GM21529 (cell line): Measurements from ENCODE around the gene USH2A.
"Not testable (repeated sequence)": the region's sequence is repeated elsewhere in the genome, so short reads cannot be mapped to it uniquely, and the experiment has no call there.

Source experiments
- ATAC-seq: cut with Tn5 transposase; IDR thresholded peaks from one replicate; pipeline ENCODE4 v1.9.1; 2021; ENCODE audit not compliant: unreplicated experiment

The USH2A gene

GRCh38 chr1:216205176-216205575, 218.1 kb downstream of the USH2A start:
- no peak for ATAC-seq

GRCh38 chr1:216201946-216202345, 221.3 kb downstream of the USH2A start:
- ATAC-seq: no peak

DNA sequence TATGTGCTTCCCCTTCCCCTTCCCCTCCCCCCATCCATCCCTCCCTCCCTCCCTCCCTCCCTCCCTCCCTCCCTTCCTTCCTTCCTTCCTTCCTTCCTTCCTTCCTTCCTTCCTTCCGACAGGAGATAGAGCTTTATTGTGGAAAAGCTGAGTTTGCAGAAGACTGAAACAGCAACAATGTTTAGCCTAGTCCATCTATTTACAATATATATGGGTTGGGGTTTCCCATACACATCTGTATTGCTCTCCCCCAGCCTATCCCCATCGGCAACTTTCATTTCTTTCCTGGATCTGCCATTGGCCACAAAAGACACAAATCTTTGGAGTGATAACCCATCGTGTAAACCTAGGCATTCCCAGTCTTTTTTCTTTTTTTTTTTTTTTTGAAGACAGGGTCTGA, 222.3 kb downstream of the USH2A start:
- ATAC-seq: no peak

- no peak for ATAC-seq
Measured at GRCh38 chr1:216194721-216195120, 228.5 kb downstream of the USH2A start.

DNA sequence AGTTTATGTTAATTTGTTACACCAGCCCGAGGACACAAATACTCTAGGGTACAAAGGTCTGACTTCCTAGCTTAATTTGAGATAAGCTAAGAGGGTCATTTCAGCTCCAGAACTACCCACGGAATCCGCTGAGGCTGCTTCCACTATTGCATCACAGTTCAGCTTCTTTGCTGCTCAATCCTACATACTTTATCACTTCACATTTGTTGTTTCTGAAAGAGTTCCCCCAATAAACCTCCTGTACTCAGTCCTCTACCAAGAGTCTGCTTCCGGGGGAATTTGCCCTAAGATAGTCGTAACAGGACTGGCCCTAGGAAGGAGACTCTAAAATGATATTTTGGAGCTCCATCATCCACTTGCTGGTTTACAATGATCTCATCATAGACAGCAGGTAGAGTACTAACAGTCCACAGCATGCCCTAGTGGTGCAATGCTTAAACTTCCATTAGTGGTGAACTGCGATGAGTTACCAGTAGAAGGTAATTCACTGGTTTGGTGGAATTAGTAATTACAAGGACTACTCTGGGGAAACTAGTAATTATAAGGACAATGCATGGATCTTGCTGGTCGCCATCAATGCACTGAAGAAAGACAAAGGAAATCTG, 229.3 kb downstream of the USH2A start:
- no peak for ATAC-seq

DNA sequence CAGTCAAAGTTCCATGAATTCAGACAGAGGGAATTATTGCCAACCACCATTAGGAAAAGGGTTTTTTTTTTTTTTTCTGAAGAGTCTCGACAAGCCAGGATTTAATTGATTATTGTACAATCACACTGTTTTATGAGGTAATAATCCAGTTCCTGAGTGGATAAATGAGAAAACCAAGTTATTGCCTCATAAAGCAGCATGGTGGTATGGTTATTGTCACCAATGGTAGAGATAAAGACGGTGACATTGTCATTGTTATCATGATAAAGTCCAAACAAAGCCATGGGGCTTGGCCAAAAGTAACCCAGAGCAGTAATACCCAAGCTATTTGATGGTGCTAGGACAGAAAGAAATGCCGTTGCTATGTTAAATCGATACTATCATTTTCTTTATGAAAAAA, 232.8 kb downstream of the USH2A start:
- ATAC-seq: no peak

DNA sequence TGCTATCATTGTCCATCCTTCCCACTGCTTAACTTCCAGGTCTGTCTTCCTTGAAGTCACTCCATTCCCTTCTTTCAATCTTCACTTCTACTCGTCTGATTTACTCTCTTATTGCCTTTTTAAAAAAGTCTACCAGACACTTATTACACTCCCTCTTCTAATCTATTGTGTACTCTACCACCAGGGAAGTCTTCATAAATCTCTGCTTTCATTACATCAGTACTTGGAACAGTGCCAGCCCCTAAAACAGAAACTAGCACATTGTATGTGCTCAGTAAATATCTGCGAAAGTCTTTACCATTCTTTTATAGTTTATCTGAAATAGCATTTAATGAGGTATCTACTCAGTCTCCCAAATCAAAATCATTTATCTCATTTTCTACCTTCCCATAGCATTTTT, 236.4 kb downstream of the USH2A start:
- no peak for ATAC-seq

DNA sequence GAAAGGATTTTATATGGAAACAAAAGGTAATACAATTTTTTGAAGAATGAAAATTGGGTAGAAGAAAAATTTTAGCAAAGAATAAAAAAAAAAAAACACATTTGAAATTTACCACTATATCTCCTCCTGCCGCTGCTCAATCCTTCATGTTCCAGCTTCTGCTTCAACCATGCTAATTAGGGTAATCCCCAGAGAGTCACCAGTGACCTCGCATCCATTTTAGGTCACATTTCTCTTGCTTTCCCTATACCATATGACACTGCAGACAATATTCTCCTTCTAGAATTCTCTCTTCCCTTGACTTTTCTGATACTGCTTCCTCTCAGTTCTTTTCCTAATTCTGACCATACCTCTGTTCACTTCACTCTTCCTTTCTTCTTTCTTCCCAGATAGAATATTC, 237.1 kb downstream of the USH2A start:
- no peak for ATAC-seq

DNA sequence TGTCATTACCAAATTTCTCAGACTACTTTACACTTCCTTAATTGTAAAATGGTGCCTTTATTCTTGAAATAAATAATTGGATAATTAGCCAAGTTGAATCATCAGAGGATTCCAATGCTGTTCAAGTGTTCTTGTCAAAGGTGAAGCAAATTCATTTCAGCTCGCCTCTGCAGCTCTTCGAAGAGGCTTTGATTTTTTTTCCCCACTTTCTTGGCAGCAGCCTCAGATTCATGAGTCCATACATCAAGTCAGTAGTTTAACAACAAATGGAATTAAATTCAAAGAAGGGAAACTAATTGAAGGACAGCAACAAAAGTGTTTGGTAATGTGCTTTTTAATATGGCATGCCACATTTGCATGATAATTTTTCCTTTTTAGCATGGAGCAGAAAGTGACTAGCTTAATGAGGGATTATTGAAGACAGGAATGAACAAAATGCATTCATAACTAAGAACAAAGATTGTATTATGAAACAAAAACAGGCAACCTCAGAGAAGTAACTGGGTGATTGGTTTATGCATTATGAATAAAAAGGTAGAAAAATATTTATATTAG, 239.0 kb downstream of the USH2A start:
- no peak for ATAC-seq

DNA sequence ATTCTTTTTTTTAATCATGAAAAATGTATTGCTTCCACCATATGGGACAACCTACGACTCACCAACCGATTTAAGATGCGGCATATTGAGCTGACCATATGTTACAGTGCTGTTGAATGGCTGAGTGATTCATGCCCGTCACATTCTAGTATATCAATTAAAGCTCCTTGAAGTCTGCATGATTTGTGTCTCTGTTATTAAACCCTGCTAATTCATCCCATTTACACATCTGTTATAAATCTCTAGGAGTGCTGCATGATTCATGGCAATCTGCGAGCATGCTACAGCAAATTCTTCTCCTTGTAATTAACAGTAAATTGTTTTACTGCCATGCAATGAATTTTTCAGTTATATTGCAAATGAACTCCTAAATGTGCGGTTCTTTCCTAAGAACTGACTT, 239.8 kb downstream of the USH2A start:
- no peak for ATAC-seq

DNA sequence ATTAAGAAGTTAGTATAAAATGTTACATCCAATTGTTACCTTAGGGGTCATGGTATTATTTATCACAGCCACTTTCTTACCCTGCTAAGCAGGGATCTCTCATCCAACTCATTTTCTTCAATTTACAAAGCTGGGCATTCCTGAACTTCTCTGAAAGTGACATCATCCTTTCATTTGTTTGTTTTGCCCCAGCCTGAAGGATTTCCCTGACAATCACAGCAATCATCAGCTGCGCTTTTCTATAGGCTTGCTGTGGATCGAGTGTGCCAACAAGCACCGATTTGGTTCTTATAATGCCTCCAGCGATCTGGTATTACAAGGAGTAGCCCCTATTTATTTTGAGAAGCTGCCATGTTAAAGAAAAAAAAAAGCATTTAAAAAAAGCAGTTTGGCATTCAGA, 240.2 kb downstream of the USH2A start:
- no peak for ATAC-seq

DNA sequence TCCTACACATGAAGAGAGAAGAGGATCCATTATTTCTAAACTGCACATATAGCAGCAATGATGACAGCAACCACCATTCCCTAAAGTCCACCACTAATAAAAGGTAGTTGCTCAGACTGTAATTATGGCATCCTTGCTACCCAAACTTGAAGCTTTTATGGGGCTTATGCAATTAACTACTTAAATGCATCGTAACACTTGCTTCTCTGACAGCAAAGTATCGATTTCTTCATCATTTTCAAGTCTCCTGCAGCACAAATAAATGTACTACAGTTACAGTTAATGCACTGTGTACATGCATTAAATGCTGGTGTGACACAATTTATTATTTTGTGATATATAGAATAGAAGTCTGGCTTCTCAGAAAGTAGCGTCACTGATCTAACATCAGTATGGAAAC, 241.7 kb downstream of the USH2A start:
- ATAC-seq: no peak

DNA sequence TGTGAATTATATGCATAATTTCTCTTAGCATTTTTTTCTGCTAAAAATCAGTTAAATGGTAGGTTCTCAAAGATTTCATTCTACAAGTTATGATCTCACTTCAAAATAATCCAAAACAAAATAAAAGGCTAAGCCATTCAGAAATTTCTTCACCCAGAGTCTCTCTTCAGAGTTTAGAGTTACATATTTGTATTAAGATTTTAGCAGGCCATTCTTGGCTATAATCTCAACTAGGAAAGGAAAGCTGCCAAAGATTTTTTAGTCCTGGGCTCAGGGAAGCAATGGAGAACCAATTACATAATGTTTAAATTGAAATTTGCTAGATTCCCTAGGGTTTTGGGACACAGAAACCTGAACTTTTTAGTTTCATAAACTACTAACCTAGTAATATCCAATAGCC, 245.0 kb downstream of the USH2A start:
- no peak for ATAC-seq

DNA sequence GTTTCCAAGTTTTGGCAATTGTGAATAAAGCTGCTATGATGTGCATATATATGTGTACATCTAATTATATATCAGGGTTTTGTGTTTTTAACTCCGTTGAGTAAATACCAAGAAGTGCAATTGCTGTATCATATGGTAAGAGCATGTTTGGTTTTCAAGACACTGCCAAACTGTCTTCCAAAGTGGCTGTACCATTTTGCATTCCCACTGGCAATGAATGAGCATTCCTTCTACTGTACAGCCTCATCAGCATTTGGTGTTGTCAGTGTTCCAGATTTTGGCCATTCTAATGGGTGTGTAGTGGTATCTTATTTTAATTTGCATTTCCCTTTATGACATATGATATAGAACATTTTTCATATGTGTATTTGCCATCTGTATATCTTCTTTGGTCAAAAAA, 246.3 kb downstream of the USH2A start:
- no peak for ATAC-seq

GRCh38 chr1:216175714-216176113, 247.5 kb downstream of the USH2A start:
- ATAC-seq: no peak

GRCh38 chr1:216173376-216173995, 249.8 kb downstream of the USH2A start:
- no peak for ATAC-seq

GRCh38 chr1:216169351-216169750, 253.9 kb downstream of the USH2A start:
- ATAC-seq: no peak

GRCh38 chr1:216168546-216168945, 254.7 kb downstream of the USH2A start:
- no peak for ATAC-seq

GRCh38 chr1:216154063-216154462, 269.2 kb downstream of the USH2A start:
- no peak for ATAC-seq

- ATAC-seq: no peak
Measured at GRCh38 chr1:216153130-216153529, 270.1 kb downstream of the USH2A start.

DNA sequence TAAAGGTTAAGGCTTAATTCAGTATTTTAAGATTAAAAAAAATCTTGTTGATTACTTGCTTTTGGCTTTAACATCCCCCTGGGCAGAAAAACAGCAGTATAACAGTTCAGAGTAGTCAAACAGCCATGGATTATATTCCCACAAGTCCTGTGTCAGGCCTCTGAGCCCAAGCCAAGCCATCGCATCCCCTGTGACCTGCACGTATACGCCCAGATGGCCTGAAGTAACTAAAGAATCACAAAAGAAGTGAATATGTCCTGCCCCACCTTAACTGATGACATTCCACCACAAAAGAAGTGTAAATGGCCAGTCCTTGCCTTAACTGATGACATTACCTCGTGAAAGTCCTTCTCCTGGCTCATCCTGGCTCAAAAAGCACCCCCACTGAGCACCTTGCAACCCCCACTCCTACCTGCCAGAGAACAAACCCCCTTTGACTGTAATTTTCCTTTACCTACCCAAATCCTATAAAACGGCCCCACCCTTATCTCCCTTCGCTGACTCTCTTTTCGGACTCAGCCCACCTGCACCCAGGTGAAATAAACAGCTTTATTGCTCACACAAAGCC, 277.7 kb downstream of the USH2A start:
- not testable (repeated sequence) for ATAC-seq

DNA sequence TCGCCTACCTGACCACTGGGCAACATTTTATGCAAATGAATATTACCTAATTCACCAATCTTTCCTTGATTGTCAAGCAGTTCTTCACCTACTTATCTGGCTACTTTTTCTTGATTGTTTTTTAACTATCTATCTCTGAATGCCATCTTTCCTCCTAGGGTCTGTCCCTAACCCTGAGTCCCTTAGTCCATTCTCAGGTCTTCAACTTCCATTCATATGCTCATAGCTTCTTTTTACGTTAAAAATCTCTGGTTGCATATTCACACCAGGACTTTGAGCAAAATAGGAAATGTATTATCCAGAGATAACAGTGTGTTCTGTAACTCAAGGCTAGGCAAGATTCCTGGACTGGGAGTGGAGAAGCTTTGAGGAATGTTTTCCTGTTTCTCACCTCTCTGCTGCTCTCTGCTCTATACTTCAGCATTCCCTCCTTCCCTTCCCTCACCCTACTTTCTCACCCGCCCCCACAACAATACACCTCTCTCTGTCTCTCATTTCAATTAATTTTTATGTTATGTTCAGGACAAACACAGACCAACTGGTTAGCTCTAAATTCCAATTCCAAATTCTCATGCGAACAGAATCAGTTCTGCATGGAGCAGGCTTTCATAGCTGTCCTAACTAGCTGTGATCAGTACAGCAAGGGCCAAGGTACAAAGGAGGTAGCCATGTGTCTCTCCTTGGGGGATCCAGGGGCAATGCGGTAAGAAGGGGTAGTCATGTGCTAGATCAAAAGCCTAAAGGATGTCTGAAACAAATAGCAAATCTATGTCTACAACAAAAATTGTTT, 278.4 kb downstream of the USH2A start:
- no peak for ATAC-seq
